NCI-H2029 treated with DMSO at 0.1 percent for 48 hours (cell line): ENCODE data around the gene NRP1.
"Not testable (repeated sequence)": the region's sequence is repeated elsewhere in the genome, so short reads cannot be mapped to it uniquely, and the experiment has no call there.

Experiments
- DNase-seq: peaks from one replicate; lab custom pipeline; 2025; lab: John Stamatoyannopoulos, UW

The NRP1 gene

DNA sequence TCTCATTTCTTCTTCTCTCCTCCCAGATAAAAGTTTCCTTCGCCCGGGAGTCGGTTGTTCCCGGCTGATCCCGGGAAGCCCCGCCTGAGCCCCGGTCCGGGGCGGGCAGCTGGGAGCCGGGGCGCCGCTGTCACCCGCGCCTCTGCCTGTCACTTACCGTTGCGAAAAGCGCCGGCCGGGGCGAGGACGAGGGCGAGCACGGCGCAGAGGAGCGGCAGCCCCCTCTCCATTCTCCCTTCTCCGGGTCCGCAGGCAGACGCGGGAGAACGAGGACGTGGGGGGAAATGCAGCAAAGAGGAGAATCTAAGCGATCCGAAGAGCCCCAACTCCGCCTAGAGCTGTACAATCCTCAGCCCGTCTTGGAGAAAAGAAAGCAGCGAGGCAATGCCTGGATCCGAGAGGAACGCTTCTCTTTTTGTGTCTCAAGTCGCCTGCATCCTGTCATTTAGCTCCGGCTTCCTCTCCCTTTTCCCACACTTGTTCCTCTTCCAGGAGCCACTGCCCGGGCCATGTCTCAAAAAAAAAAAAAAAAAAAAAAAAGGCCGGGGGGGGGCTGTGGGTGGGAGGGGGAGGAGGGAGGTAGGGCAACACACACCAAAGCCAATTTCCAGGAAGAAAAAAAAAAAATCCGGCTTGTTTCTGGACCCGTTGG is at the start of gene NRP1:
NRP1 (minus strand) TSS at position 515 of the 652 bp plus-strand sequence; CDS start at position 230, 285 bp downstream.
- DNase-seq, result no peak

DNA sequence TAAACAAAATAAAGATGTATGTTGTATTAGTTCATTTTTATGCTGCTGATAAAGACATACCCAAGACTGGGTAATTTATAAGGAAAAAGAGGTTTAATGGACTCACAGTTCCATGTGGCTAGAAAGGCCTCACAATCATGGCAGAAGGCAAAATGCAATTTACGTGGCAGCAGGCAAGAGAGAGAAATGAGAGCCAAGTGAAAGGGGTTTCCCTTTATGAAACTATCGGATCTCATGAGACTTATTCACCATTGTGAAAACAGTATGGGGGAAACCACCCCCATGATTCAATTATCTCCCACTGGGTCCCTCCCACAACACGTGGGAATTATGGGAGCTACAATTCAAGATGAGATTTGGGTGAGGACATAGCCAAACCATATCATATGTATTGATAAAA is 49.7 kb upstream of the NRP1 start:
- DNase-seq, result not testable (repeated sequence)

DNA sequence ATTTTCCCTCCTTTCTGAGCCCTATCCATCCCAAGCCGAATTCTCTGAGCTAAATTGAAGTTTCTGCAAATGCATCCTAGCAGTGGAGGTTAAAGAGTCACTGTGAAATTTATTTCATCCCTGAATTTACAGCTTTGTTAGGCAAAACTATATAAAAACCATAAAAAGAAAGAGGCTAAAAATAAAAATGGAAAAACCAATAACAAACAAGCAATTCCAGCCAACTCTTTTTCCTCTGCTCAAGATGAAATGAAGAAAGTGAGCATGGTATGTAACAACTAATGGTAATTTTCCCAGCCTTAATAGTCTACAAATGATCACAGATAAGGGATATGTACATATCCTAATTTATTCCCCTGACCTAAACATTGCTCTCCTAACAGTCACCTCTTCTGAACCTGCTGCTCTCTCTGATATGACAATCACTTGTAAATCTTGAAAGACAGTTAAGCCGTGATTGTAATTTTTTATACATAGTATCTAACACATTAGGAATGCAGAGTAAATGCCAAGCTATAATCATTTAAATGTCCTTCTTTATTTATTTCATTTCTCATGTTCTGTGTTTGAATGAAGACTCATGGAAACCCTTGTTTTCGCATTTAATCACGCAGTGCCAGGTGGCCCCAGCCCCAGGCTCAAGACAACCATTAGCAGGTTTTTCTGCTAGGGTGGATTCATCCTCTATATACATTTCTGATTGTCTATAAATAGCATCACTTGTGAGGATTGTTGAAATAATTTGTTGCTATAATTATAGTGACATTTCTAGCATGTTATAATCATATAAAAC is 48.6 kb upstream of the NRP1 start:
- no peak for DNase-seq

DNA sequence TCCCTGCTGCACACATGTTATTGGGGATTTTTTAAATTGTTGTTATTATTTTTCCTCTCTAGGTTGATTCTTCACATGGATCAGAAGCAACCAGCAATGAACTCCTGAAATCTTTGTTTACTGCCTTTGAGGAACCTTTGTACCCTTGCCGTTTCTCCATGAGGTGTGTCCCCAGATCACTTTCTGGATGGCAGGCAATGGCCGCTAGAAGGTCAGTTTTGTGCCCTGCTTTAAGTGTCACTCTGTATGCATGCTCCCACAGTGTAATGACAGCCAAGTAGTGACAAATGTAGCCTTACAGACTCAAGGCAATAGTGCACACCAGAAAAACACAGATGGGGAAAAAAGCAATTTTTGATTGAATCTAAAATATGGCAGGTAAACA is 47.7 kb upstream of the NRP1 start:
- no peak for DNase-seq

DNA sequence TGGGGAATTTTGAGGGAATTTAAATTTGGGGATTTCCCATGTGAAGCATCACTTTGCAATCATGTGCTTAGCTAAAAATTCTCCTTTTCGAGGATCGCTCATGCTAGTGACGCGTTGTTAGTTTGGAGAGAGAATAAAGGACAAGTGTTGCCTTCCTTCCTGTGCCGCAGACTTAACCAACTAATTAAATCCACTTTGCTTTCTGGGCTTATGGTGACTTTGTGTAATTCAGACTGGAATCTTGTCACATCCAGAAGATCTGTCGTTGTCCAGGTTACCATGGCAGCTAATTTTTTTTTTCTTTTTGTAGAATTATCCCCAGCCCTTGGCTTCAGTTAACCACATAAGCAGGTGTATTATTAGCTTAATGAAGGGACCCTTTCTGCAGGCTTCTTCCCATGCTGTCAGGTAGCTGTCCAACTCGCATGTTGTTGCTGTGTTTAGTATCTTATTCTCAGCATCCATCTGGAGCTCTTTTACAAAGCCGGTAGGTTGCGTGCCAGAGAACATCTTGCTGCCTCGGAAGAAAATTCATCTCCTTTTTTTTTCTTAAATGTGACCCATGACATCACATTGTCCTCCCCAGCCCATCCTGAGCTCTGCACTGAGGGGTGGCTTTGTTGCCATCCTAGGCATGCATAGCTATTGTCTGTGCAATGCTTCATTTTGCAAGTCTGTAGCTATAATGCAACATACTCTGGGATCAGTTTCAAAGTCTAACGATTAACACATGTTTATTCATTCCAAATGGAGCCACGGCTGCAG is 47.2 kb upstream of the NRP1 start:
- DNase-seq, result no peak

DNA sequence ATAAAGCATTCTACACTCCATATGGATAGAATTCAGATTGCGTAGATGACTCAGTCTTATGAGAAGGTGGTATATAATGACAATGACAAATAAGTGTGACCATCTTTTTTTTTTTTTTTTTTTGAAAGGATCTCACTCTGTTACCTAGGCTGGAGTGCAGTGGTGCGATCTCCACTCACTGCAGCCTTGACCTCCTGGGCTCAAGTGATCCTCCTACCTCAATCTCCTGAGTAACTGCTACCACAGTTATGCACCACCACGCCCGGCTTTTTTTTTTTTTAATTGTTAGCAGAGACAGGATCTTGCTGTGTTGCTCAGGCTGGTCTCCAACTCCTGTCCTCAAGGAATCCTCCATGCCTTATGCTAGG is 43.2 kb upstream of the NRP1 start:
- DNase-seq, result no peak

DNA sequence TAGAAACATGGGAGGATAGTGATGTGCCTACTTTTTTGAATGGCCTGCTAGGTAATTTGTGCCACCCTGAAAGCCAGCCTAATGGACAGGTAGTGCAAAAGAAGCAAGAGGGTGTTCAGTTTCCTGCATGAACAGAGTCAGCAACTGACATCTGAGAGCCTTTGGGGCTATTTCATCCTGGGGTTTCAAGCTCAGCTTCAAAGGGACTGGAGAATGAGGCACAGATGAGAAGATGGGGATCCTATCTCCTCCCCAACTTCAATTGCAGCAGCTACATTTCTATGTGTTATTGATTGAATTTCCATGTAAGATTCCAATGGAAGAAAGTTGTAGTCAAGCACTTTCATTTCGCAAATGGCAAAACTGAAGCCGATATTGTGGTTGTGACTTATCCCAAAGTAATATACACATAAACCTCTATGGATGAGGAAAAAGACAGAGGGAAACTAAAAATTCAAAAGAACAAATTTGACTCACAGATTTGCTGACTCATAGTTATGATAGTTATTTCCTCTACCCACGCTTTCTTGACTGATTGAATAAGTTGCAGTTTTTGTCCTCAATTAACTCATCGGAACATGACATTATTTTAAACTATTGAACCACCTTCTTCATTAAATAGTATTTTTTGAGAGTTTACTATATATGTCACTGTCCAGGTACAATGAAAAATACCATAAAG is 42.6 kb upstream of the NRP1 start:
- no peak for DNase-seq

DNA sequence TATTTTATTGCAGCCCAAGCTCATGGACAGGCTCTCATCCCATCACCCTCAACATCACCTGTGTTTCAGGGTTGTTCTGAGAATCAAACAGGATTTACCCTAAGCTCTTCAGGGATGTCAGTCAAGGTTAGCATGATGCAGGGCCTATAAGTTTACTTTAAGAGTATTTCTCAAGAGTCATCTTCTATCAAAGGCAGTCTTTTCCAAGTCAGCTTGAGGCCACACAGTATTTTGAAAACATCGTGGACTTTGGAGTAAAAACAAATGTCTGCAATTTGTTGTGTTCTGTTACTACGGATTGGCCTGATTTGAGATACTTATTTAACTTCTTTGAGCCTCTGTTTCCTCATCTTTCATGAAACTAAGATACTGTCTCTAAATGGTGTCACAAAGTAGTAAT is 42.0 kb upstream of the NRP1 start:
- no peak for DNase-seq

DNA sequence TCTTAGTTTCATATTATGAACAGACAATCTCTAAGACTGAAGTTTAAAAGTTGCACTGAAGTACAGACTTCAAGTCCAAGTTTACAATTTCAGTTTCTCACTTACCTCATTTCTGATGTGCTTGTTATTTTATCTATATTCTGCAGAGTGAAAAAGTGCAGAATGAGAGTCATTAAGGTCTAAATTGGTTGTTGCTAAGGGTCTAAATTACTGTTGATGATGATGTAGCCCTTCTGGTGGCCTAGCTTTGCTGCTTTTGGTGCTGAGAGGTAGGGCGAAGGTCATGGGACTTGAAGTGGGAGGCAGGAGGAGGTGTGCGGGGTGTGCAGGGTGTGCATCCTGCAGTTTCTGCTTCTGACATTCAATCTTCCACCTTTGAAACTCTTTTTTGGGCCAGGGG is 38.8 kb upstream of the NRP1 start:
- DNase-seq, result no peak

DNA sequence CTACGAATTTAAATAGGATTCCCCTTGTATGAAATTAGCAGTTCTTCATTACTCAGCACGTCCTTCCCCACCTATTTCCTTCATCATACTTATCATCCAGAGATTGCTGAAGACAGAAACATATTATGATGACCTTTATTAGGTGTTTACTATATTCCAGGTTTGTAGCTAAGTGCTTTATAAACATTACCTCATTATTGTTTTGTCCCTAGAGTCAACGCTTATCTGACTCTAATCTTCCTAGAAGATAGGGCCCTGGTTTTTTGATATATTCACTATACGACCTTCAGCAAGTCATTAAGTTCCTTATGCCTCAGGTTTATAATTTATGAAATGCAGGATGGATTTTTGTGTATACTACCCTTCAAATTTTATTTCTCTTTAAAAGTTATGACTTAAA is 36.8 kb upstream of the NRP1 start:
- DNase-seq, result no peak

DNA sequence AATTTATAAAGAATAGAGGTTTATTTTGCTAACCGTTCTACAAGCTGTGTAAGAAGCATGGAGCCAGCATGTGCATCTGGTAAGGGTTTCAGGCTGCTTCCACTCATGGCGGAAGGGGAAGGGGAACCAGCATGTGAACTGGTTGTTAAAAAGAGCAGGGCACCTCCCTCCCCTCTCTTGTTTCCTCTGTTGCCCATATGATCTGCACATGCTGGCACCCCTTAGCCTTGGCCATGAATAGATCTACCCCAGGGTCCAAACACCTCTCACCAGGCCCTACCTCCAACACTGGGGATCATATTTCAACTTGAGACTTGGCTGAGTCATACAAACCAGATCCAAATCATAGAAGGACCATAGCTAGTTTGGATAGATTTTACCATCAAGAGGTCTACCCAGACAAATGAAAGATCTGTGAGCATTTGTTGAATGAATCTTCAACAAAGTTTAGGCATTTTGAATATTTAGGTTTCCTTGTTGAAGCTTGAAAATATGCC is 36.0 kb upstream of the NRP1 start:
- no peak for DNase-seq

DNA sequence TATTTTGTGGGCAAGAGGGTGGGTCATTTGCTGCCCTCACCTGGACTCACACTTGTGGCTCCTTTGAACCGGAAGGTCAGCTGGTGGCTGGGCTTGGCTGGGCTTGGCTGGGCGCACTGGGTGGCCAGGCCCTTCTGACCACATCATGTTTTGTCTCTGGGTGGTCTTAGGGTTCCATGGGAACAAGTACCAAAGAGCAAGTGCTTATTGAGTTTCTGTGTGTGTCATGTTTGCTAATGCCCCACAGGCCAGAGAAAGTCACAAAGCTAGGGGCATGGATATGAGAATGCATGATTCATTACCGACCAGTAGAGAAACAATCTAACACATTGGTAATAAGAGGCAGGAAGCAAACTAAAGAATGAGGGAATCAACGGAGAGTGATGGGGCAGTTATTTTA is 33.6 kb upstream of the NRP1 start:
- no peak for DNase-seq

DNA sequence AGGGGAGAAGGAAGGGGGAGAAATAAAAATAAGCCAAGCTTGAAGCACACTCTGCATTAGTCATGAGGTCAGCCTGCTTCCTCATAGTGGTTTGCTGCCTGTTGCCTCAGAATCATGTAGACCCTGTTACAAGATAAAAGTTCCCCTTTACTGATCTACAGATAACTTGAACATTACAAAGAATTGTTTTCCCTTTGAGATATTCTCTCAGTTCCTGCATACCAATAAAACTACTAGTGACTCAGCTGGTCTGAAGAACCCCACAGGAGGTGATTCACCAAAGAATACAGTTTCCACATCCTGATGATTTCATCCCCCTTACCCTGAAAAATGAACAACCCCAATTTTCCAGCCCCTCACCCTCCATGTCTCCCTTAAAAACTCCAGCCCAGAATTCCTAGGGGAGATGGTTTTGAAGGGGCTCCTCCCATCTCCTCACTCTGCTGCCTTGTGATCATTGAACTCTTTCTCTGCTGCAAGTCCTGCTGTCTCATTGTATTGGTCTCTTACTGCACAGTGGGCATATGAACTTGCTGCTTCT is 31.5 kb upstream of the NRP1 start:
- DNase-seq, result no peak

DNA sequence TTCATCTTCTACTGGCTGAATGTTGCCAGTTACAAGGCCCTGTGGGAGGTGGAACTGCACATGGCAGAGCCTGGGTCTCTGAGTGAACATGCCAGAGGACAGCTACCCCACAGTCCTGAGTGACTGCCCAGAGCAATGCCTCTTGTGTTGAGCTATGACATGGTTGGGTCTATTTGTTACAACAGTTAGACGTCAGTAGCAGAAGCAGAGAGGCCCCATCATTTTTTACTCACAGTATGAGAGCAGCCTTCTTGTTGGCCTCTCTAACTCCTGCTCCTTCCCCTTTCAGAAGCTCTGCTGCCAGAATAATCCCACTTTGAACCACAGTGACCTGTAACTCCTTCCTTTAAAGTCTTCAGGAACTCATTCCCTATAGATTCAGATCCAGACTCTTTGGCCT is 30.8 kb upstream of the NRP1 start:
- no peak for DNase-seq

DNA sequence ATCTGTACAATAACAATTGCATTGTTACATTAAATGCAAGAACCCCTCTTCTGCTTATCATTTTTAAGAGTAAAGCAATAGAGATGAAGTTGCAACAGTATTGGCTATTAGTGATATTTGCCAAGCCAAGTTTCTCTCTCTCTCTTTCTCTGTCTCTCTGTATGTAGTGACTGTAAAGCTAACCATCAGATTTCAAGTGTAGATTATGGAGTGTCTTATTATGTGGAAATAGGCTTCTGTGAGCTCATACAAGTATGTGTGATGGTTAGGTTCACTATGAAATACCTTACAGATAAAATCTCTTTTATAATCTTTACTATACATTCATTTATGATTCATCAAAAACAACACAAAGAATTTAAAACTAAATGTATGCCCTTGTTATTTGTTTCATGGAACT is 28.6 kb upstream of the NRP1 start:
- no peak for DNase-seq

DNA sequence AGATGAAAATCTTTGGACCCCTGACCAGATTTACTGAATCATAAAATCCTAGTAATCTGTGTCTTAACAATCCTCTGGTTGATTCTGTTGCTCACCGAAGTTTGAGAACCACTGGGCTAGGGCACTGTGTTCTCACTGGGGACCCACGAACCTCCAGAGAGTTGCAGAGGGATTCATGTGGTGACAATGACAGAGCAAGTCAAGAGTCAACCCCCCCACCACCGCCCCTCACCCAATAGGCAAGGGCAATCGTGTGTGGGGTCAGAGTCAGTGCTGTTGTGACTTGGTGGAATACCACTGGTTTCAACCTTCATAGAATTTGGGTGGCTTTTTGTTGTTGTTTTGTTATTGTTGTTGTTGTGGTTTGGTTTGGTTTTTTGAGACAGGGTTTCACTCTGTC is 23.5 kb upstream of the NRP1 start:
- no peak for DNase-seq

DNA sequence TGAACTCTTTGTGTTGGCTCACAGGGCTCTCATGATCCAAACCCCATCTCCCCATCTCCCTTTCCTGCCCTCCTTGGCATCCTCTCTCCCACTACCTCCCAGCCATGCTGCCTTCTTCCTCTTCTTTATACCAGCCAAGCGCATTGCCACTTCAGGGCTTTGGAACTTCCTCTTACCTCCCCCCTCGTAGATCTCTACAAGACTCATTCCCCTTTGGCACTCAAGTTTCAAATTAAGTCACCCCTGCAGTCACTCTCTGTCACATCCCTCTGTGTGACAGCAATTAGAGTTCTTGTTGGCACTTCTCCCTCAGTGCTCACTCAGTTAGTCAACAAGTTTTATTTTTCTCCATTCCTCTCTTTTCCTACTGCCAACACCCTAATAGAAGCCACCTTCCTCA is 20.8 kb upstream of the NRP1 start:
- DNase-seq, result no peak

DNA sequence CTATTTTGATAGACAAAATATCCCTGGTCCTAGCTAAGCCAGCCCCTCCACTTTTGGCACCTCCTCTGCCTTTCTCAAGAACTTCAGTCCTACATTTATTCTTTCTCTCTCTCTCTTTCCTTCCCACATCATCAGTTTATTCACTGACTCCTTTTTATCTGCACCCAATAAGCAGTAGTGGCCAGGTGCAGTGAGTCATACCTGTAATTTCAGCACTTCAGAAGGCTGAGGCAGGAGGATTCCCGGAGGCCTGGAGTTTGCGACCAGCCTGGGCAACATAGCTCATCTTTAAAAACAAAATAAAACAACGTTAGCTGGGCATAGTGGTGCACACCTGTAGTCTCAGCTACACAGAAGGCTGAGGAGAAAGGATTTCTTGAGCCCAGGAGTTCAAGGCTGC is 19.4 kb upstream of the NRP1 start:
- no peak for DNase-seq

DNA sequence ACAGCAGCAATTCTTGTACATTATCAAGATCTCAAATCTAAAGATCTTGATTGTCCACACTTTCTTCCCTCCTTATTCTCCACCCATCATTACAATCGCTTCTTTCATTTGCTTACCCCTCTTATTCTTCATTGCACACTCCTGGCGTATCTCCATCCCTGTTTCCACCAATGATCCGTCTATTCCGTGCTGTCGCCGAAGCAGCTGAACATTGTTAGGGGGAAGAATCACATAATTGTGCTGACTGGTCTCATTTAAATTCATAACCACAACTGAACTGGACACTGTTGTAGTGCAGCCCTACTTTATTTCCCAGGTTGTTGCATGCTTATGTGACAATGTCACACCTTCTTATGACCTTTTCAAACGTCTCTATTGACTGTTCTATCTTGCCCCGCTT is 18.9 kb upstream of the NRP1 start:
- DNase-seq, result no peak

DNA sequence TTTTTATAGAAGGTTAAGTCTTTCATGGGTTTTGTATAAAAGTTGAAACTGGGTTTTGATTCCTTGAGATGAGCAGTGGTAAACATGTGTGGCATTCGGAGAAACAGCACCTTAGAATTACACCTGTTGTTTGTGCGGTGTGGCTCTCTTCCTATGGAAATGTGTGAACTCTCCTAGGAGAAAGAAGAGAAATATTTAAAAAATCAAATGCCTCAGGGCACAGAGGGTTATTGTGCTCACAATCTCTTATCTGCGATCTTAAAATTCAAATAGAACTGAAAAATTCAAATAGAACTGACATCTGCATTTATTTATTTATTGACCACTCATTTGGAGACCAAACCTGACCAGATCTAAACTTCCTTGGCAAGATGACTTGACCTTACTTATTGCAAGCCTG is 18.1 kb upstream of the NRP1 start:
- DNase-seq, result no peak

DNA sequence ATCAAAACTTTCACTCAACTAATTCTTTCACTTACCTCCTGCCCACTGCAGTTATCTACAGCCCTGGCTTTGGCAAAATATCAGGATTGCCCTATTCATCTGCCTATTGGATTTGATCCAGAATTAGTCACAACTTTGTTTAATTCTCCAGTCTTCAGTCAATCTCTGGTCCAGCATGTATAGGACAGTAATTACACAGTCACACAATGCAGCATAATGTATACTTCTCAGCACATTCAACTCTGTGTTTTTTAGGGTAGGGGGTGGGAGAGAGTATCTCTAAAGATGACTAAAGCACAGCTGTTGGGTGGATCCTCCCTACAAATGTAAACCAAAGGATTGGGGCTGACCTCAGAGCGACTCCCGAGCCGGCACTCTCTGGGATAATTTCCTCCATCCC is 17.7 kb upstream of the NRP1 start:
- no peak for DNase-seq

DNA sequence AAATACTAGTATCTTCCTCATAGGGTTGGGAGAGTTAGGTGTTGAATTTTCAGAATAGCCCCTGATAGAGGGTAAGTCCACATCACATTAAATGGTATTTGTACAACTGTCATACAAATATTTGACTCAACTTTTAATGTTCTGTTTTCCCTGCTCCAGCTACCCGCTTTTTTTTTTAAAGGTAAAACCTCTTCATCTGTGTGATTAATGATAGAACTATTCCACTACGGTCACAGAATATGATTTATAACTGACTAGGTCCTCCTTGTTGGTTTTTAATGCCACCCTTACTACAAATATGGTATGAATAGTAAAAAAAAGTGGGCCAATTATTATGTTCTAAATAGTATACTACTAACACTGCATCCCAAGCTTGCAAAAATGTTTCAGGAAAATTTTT is 15.6 kb upstream of the NRP1 start:
- no peak for DNase-seq
